Neural cell (in vitro differentiated cells): Measurements from ENCODE around the gene RNF19B. TPM values are rescaled to one million over a fixed set of nuclear protein-coding genes. Genes with fewer than 3 reads are reported as not detected.

Source experiments
- H2AFZ ChIP-seq: fragments of 200-600, 300-800 bp; sonication (generic), shearing (Covaris generic); 2 replicates; pipeline ENCODE4 v1.6.0; 2014; ENCODE audit warnings: low read depth, mild to moderate bottlenecking, antibody characterized with exemption, low read length, moderate library complexity
- H3F3A ChIP-seq: fragments of 200-600 bp; shearing (Covaris generic); 2 replicates; pipeline ENCODE4 v1.6.1; 2016; ENCODE audit warnings: mild to moderate bottlenecking, moderate library complexity, mixed read lengths, antibody characterized with exemption, low read length; ENCODE audit not compliant: insufficient read depth, poor library complexity, severe bottlenecking
- H3K27ac ChIP-seq: fragments of 200-600, 300-800 bp; sonication (generic), shearing (Covaris generic); 2 replicates; pipeline ENCODE4 v1.5.1; 2014; ENCODE audit warnings: mild to moderate bottlenecking, low read length, moderate library complexity
- H3K27me3 ChIP-seq: fragments of 300-800, 200-600 bp; sonication (generic), shearing (Covaris generic); 2 replicates; pipeline ENCODE4 v1.6.0; 2014; ENCODE audit warnings: mild to moderate bottlenecking, low read depth, low read length, moderate library complexity; ENCODE audit not compliant: insufficient read depth
- H3K36me3 ChIP-seq: fragments of 300-800, 200-600 bp; sonication (generic), shearing (Covaris generic); 2 replicates; pipeline ENCODE4 v1.5.1; 2014; ENCODE audit warnings: mild to moderate bottlenecking, antibody characterized with exemption, low read length, moderate library complexity; ENCODE audit not compliant: insufficient read depth
- H3K4me2 ChIP-seq: fragments of 300-800, 200-600 bp; sonication (generic), shearing (Covaris generic); 2 replicates; pipeline ENCODE4 v1.6.0; 2014; ENCODE audit warnings: mild to moderate bottlenecking, low read length
- H3K4me3 ChIP-seq: fragments of 300-800, 200-600 bp; sonication (generic), shearing (Covaris generic); 2 replicates; pipeline ENCODE4 v1.5.1; 2014; ENCODE audit warnings: mild to moderate bottlenecking, low read length, moderate library complexity
- H3K79me2 ChIP-seq: fragments of 200-600 bp; shearing (Covaris generic); replicated peaks from 2 replicates; pipeline ENCODE4 v1.6.0; 2014; ENCODE audit warnings: mild to moderate bottlenecking, low read length, moderate library complexity; ENCODE audit not compliant: insufficient read depth
- H3K9ac ChIP-seq: fragments of 300-800, 200-600 bp; sonication (generic), shearing (Covaris generic); 2 replicates; pipeline ENCODE4 v1.6.1; 2016; ENCODE audit warnings: mild to moderate bottlenecking, low read length, mixed read lengths
- H3K9me2 ChIP-seq: fragments of 200-600 bp; shearing (Covaris generic); 2 replicates; pipeline ENCODE4 v1.6.1; 2016; ENCODE audit warnings: mild to moderate bottlenecking, low read length, mixed read lengths; ENCODE audit not compliant: insufficient read depth
- H3K9me3 ChIP-seq: fragments of 200-600, 300-800 bp; sonication (generic), shearing (Covaris generic); 2 replicates; pipeline ENCODE4 v1.6.1; 2016; ENCODE audit warnings: mild to moderate bottlenecking, mixed run types, low read length, moderate library complexity, mixed read lengths
- H4K20me1 ChIP-seq: fragments of 200-600 bp; shearing (Covaris generic); 2 replicates; pipeline ENCODE4 v1.6.1; 2016; ENCODE audit warnings: mild to moderate bottlenecking, mixed run types; ENCODE audit not compliant: insufficient read depth
- CTCF ChIP-seq: fragments of 450-650 bp; IDR thresholded peaks from 2 replicates; pipeline ENCODE4 v1.5.1; 2014; ENCODE audit warnings: antibody characterized with exemption, mild to moderate bottlenecking, moderate library complexity; ENCODE audit not compliant: poor library complexity, severe bottlenecking
- EP300 ChIP-seq: fragments of 450-650 bp; conservative IDR thresholded peaks from 2 replicates; pipeline ENCODE4 v1.6.1; 2014; ENCODE audit warnings: antibody characterized with exemption, mild to moderate bottlenecking, moderate library complexity; ENCODE audit not compliant: poor library complexity, severe bottlenecking
- EZH2 ChIP-seq: fragments of 200-600, 300-800 bp; shearing (Covaris generic), sonication (generic); IDR thresholded peaks from 2 replicates; pipeline ENCODE4 v1.6.1; 2014; ENCODE audit warnings: antibody characterized with exemption, low read length, borderline replicate concordance, mild to moderate bottlenecking; ENCODE audit not compliant: insufficient read depth, poor library complexity, severe bottlenecking
- MXI1 ChIP-seq: fragments of 450-650 bp; conservative IDR thresholded peaks from 2 replicates; pipeline ENCODE4 v1.6.1; 2014; ENCODE audit warnings: antibody characterized with exemption, mild to moderate bottlenecking; ENCODE audit not compliant: poor library complexity, severe bottlenecking
- POLR2AphosphoS5 ChIP-seq: IDR thresholded peaks from 2 replicates; pipeline ENCODE4 v1.6.1; 2012
- RAD21 ChIP-seq: fragments of 450-650 bp; conservative IDR thresholded peaks from 2 replicates; pipeline ENCODE4 v1.6.1; 2014; ENCODE audit warnings: antibody characterized with exemption, mild to moderate bottlenecking, moderate library complexity
- REST ChIP-seq: IDR thresholded peaks from 2 replicates; pipeline ENCODE4 v1.6.1; 2012; ENCODE audit warnings: borderline replicate concordance
- SMC3 ChIP-seq: fragments of 450-650 bp; conservative IDR thresholded peaks from 2 replicates; pipeline ENCODE4 v1.6.1; 2014; ENCODE audit warnings: antibody characterized with exemption, mild to moderate bottlenecking, moderate library complexity; ENCODE audit not compliant: poor library complexity
- TAF1 ChIP-seq: IDR thresholded peaks from 2 replicates; pipeline ENCODE4 v1.6.1; 2012; ENCODE audit warnings: low read depth
- polyA plus RNA-seq: library from polyadenylated mRNA; depleted of rRNA; stranded (reverse); fragments of >200 nt; gene quantifications from 2 replicates; pipeline ENCODE4 v1.2.3, GENCODE V29; 2014

RNF19B gene
- polyA plus RNA-seq, 1 donor from 2014 or later, result 22.1 TPM

GRCh38 chr1:32896451-32896850 is 68.2 kb downstream of the RNF19B start:
- Histone ChIP-seq H4K20me1 (no peaks in the 10 kb centered on the region), H3K4me3 (no peak overlapping the region), H3K9ac (no peak overlapping the region), H3K27ac (no peak overlapping the region), H3K9me3 (no peaks in the 10 kb centered on the region), H3K27me3 (peaks cover 34% of the 10 kb centered on the region), H2AFZ (no peak overlapping the region), H3K36me3 (no peaks in the 10 kb centered on the region), H3F3A (no peaks in the 10 kb centered on the region), H3K79me2 (no peaks in the 10 kb centered on the region), H3K9me2 (no peaks in the 10 kb centered on the region), H3K4me2 (no peak overlapping the region)
- TF ChIP-seq RAD21 (no peak), MXI1 (no peak)

GRCh38 chr1:32895325-32896215 is 69.0 kb downstream of the RNF19B start:
- no peak overlapping the region for H3K27ac ChIP-seq
- no peaks in the 10 kb centered on the region for H3K79me2 ChIP-seq
- no peak overlapping the region for H2AFZ ChIP-seq
- no peaks in the 10 kb centered on the region for H3K9me2 ChIP-seq
- no peaks in the 10 kb centered on the region for H3K9me3 ChIP-seq
- H3K27me3 ChIP-seq, result peaks cover 27% of the 10 kb centered on the region
- H4K20me1 ChIP-seq, result no peaks in the 10 kb centered on the region
- TF ChIP-seq REST, result no peak
- TF ChIP-seq SMC3, result no peak
- no peak for TF ChIP-seq TAF1
- no peak for TF ChIP-seq POLR2AphosphoS5
- TF ChIP-seq EZH2, result no peak
- TF ChIP-seq RAD21, result no peak
- no peak for TF ChIP-seq MXI1
- no peak for TF ChIP-seq CTCF
- TF ChIP-seq EP300, result no peak
- no peak overlapping the region for H3K4me2 ChIP-seq
- H3K36me3 ChIP-seq, result no peaks in the 10 kb centered on the region
- H3K4me3 ChIP-seq, result no peak overlapping the region
- H3F3A ChIP-seq, result no peaks in the 10 kb centered on the region
- H3K9ac ChIP-seq, result no peak overlapping the region
